Ascending aorta (tissue), 2 donors: ENCODE results near the gene GNG5. TPM values are rescaled to one million over a fixed set of nuclear protein-coding genes. Genes with fewer than 3 reads are reported as not detected.
A peak's percentile ranks its signal among the peaks of the same experiment; 100 is the strongest.

Experiments
- DNase-seq, 2 donors: peaks; one replicate each; pipeline ENCODE4 v3.0.0-alpha.2; 2019; ENCODE audit warnings: low spot score in 2 of 2
- H3K27ac ChIP-seq, 2 donors: fragments of 200-600 bp; sonication (generic); one replicate each; pipeline ENCODE4 v1.5.1; 2016 to 2017; ENCODE audit warnings: mild to moderate bottlenecking in 1 of 2
- H3K27me3 ChIP-seq: fragments of 200-600 bp; sonication (generic); one replicate; pipeline ENCODE4 v1.5.1; 2017
- H3K36me3 ChIP-seq, 2 donors: fragments of 200-600 bp; sonication (generic); one replicate each; pipeline ENCODE4 v1.5.1; 2016
- H3K4me1 ChIP-seq, 2 donors: fragments of 200-600 bp; sonication (generic); one replicate each; pipeline ENCODE4 v1.5.1; 2016 to 2017; ENCODE audit warnings: mild to moderate bottlenecking in 1 of 2
- H3K4me3 ChIP-seq, 2 donors: fragments of 200-600 bp; sonication (generic); one replicate each; pipeline ENCODE4 v1.5.1; 2016 to 2017; ENCODE audit warnings: mild to moderate bottlenecking in 1 of 2
- H3K9me3 ChIP-seq, 2 donors: fragments of 200-600 bp; sonication (generic); one replicate each; pipeline ENCODE4 v1.5.1; 2016
- CTCF ChIP-seq, 3 experiments: fragments of 200-600 bp in 2 of 3; fragments of 450-650 bp in 1 of 3; sonication (generic) in 2 of 3; IDR thresholded peaks; one replicate each; pipeline ENCODE4 v1.5.1; 2016 to 2019; ENCODE audit warnings: antibody characterized with exemption in 3 of 3, mild to moderate bottlenecking in 1 of 3, moderate library complexity in 1 of 3
- intact Hi-C: fragments of 100-400 bp; cut with DNase I; formaldehyde crosslinking; loops from one replicate; pipeline ENCODE4 v1.15.1; 2023
- total RNA-seq: library from RNA; depleted of rRNA; stranded (reverse); fragments of >200 nt; gene quantifications from one replicate; pipeline ENCODE4 v1.1.0, GENCODE V29; 2016

The GNG5 gene
- total RNA-seq, 1 donor from 2014 or later, result 119 TPM

GRCh38 chr1:84478876-84479868 lies 27.2 kb downstream of the GNG5 start, which contains the start of gene RPF1:
RPF1 (plus strand) TSS chr1:84479266; CDS start chr1:84479282, 16 bp downstream.
- Histone ChIP-seq H3K4me1 (peaks cover 0 to 10% of the 10 kb centered on the region in 2 donors), H3K9me3 (no peaks in the 10 kb centered on the region), H3K4me3 (peak within 1 kb of the TSS; percentile 80 to 81), H3K36me3 (peaks cover 0 to 12% of the 10 kb centered on the region in 2 donors), H3K27ac (peak within 1 kb of the TSS; percentile 82 to 87), H3K27me3 (no peaks in the 10 kb centered on the region)
- TF ChIP-seq CTCF (IDR thresholded peaks at IDR 0.05), result peak in 2 of 3 experiments; percentile 5 to 8
- intact Hi-C loops, result loop anchor here (1.0 kb wide), 1 partner anchor 26 kb away; no protein-coding TSS in a partner anchor
- peak; percentile 16 to 84 for DNase-seq

- H3K27ac ChIP-seq, result no peak overlapping the region
- no peaks in the 10 kb centered on the region for H3K27me3 ChIP-seq
- no peak overlapping the region for H3K4me3 ChIP-seq
- peaks cover 0 to 9% of the 10 kb centered on the region in 2 donors for H3K4me1 ChIP-seq
- no peaks in the 10 kb centered on the region for H3K9me3 ChIP-seq
- DNase-seq, result no peak
- intact Hi-C loops, result no loop called here
- H3K36me3 ChIP-seq, result no peaks in the 10 kb centered on the region
- TF ChIP-seq CTCF (IDR thresholded peaks at IDR 0.05), result no peak
Observed at GRCh38 chr1:84476225-84476624, 30.2 kb downstream of the GNG5 start.

GRCh38 chr1:84467298-84467697 lies 39.1 kb downstream of the GNG5 start:
- H3K4me3 ChIP-seq, result no peak overlapping the region
- H3K27ac ChIP-seq, result no peak overlapping the region
- no peaks in the 10 kb centered on the region for H3K27me3 ChIP-seq
- no peaks in the 10 kb centered on the region for H3K36me3 ChIP-seq
- no peak for TF ChIP-seq CTCF (IDR thresholded peaks at IDR 0.05)
- DNase-seq, result no peak
- no peaks in the 10 kb centered on the region for H3K4me1 ChIP-seq
- H3K9me3 ChIP-seq, result no peaks in the 10 kb centered on the region
- intact Hi-C loops, result no loop called here

GRCh38 chr1:84462118-84462517 lies 44.3 kb downstream of the GNG5 start:
- intact Hi-C loops, result no loop called here
- no peaks in the 10 kb centered on the region for H3K9me3 ChIP-seq

GRCh38 chr1:84452436-84452835 lies 53.9 kb downstream of the GNG5 start:
- H3K4me1 ChIP-seq, result no peaks in the 10 kb centered on the region
- no peaks in the 10 kb centered on the region for H3K9me3 ChIP-seq
- intact Hi-C loops, result no loop called here
- H3K36me3 ChIP-seq, result no peaks in the 10 kb centered on the region
- H3K27ac ChIP-seq, result no peak overlapping the region
- no peak overlapping the region for H3K4me3 ChIP-seq
- H3K27me3 ChIP-seq, result no peaks in the 10 kb centered on the region
- no peak for TF ChIP-seq CTCF (IDR thresholded peaks at IDR 0.05)
- no peak for DNase-seq

More at GRCh38 chr1:84462118-84462517, 44.3 kb downstream of the GNG5 start:
- no peaks in the 10 kb centered on the region for H3K4me1 ChIP-seq
- no peak overlapping the region for H3K27ac ChIP-seq
- H3K4me3 ChIP-seq, result no peak overlapping the region
- no peaks in the 10 kb centered on the region for H3K27me3 ChIP-seq
- TF ChIP-seq CTCF (IDR thresholded peaks at IDR 0.05), result no peak
- no peak for DNase-seq
- no peaks in the 10 kb centered on the region for H3K36me3 ChIP-seq
